ENCODE data around the gene PIN1.

- TF ChIP-seq POLR2A (IDR thresholded peaks at IDR 0.05), result no peak
- TF ChIP-seq, protein P1, sequence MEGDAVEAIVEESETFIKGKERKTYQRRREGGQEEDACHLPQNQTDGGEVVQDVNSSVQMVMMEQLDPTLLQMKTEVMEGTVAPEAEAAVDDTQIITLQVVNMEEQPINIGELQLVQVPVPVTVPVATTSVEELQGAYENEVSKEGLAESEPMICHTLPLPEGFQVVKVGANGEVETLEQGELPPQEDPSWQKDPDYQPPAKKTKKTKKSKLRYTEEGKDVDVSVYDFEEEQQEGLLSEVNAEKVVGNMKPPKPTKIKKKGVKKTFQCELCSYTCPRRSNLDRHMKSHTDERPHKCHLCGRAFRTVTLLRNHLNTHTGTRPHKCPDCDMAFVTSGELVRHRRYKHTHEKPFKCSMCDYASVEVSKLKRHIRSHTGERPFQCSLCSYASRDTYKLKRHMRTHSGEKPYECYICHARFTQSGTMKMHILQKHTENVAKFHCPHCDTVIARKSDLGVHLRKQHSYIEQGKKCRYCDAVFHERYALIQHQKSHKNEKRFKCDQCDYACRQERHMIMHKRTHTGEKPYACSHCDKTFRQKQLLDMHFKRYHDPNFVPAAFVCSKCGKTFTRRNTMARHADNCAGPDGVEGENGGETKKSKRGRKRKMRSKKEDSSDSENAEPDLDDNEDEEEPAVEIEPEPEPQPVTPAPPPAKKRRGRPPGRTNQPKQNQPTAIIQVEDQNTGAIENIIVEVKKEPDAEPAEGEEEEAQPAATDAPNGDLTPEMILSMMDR (IDR thresholded peaks at IDR 0.05), result no peak
Measured at GRCh38 chr19:9811139-9811538, 24.0 kb upstream of the PIN1 start.
